Activated naive CD8-positive, alpha-beta T cell treated with anti-CD3 and anti-CD28 coated beads, Interleukin-2, amount 10 ng/mL, durations not matched to agents 7 days and 5 days (primary cell): ENCODE results near the gene CTIF. TPM values are rescaled to one million over a fixed set of nuclear protein-coding genes. Genes with fewer than 3 reads are reported as not detected.

ENCODE experiments used
- ATAC-seq: fragments of 150-1000 bp; cut with Tn5 transposase; one replicate; pipeline ENCODE4 v1.10.0; 2021; ENCODE audit warnings: low read depth, moderate library complexity
- POLR2A ChIA-PET: fragments of 350-600 bp; sonication (Branson Sonifier 250); formaldehyde crosslinking; loops from one replicate; lab custom pipeline; 2021; ENCODE audit warnings: antibody characterized with exemption; lab: Charles Lee
- DNase-seq: peaks from one replicate; pipeline ENCODE4 v3.0.0; 2021
- H3K27ac Mint-ChIP-seq: one replicate; pipeline ENCODE4 v1.8.0; 2022; ENCODE audit warnings: mild to moderate bottlenecking, mixed read lengths
- H3K27me3 Mint-ChIP-seq: one replicate; pipeline ENCODE4 v1.8.0; 2022; ENCODE audit warnings: mild to moderate bottlenecking, moderate library complexity, mixed read lengths
- H3K36me3 Mint-ChIP-seq: one replicate; pipeline ENCODE4 v1.8.0; 2021; ENCODE audit warnings: mild to moderate bottlenecking, mixed read lengths
- H3K4me1 Mint-ChIP-seq: one replicate; pipeline ENCODE4 v1.8.0; 2021; ENCODE audit warnings: mixed read lengths
- H3K4me3 Mint-ChIP-seq: one replicate; pipeline ENCODE4 v1.8.0; 2022; ENCODE audit warnings: mild to moderate bottlenecking, moderate library complexity, mixed read lengths
- H3K9me3 Mint-ChIP-seq: one replicate; pipeline ENCODE4 v1.8.0; 2021; ENCODE audit warnings: mixed read lengths
- total RNA-seq, 2 experiments: library from RNA; stranded (reverse); gene quantifications; one replicate each; pipeline ENCODE4 v1.2.3, GENCODE V29; 2021

The CTIF gene
- total RNA-seq, 2 experiments from 2014 or later = 2.4 to 3.0 TPM

DNA sequence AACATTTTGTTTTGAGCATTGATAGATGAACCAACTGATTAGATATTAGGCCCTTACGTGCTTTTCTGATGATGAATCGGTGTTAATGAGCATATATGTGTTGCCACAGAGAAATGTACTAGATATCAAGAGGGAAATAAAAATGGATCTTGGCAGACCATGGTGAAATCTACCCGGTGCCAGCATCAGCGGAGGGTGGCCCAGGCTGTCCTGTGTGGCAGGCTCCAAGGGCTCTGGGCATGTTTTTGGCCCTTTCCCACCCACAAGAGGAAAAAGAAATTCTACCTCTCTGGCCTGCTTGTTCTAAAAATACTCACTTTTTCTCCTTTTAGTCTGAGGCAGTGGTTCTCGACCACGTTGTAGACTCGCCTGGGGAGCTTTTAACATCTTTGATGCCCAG is 154.2 kb downstream of the CTIF start:
- POLR2A ChIA-PET = no interaction called here
- no peak for DNase-seq
- peaks cover 3% of the 10 kb centered on the region for H3K27me3 Mint-ChIP-seq

DNA sequence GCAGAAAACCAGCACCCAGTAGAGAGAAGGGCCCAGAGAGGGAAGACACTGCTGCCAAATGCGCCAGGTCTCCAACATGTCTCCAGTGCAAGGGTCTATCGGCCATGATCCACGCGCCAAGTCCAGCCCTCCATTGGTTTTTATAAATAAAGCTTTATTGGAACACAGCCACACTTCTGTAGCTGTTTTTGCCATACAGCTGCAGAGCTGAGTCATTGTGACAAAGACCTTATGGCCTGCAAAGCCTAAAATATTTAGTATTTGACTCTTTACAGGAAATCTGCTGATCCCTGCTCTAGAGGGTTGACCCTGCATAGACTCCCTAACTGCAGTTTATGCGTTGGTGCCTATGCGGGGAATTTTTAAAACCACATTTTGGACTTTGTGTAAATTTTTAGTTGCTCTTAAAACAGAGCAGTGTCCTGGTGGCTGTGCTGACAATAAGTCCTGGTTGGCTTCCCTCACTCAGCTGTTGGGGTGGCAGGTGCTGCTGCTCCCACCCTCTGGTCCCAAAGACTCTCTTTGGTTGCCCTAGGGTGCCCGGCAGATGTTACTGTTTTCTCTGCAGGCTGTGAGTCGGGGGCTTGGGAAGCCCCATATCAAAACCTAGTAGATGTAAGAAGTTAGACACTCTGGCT is 154.9 kb downstream of the CTIF start:
- POLR2A ChIA-PET = no interaction called here

More for the DNA sequence above, 154.2 kb downstream of the CTIF start:
- Mint-ChIP-seq H3K4me3 (no peak overlapping the region), H3K9me3 (no peaks in the 10 kb centered on the region), H3K4me1 (peaks cover 2% of the 10 kb centered on the region), H3K27ac (no peak overlapping the region), H3K36me3 (no peaks in the 10 kb centered on the region)
- no peak for ATAC-seq

DNA sequence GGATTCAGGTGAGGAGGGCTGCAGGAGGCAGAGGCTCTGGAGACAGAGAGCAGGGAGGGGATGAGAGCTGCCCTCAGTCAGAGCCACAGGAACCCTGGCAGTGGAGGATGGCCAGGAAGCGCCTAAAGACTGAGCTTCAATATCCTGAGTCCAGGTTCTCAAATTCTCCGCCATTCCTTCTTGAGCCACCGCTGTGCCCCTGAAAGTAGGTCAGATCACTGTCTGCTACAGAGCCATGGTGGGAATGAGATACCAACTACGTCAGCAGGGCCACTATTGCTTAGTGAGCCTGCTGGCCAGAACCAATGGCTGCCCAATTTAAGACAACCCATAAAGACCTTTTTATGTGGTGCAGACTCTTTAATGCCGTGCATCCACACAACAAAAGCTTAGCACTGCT is 155.5 kb downstream of the CTIF start:
- Mint-ChIP-seq H3K27me3 (peaks cover 3% of the 10 kb centered on the region), H3K4me3 (no peak overlapping the region), H3K27ac (no peak overlapping the region), H3K36me3 (no peaks in the 10 kb centered on the region), H3K4me1 (peaks cover 10% of the 10 kb centered on the region), H3K9me3 (no peaks in the 10 kb centered on the region)
- POLR2A ChIA-PET = no interaction called here
- DNase-seq (no peak), ATAC-seq (no peak)

More for the DNA sequence above, 154.9 kb downstream of the CTIF start:
- Mint-ChIP-seq H3K27ac (no peak overlapping the region), H3K4me3 (no peak overlapping the region), H3K27me3 (peaks cover 3% of the 10 kb centered on the region), H3K9me3 (no peaks in the 10 kb centered on the region), H3K4me1 (peaks cover 7% of the 10 kb centered on the region), H3K36me3 (no peaks in the 10 kb centered on the region)
- DNase-seq (no peak), ATAC-seq (no peak)

DNA sequence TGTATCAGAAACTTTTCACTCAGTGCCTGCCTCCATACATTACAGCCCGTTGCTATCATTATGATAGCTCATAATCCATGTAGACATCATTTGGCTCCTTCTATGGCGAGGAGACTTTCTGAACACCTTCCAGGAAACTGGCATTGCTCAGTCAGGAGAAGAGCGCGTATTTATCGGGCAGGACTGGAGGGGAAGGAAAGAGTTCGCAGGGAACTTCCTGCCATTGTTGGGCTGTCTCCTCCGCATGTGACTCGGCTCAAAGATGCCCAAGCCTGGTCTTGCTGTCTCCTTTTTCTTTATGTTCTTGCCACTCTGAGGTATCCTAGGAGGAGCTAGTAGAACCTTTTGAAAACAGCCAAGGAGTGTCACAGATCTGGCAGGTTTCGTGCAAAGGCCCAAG is 156.8 kb downstream of the CTIF start:
- ATAC-seq = no peak
- H3K4me1 Mint-ChIP-seq = peaks cover 19% of the 10 kb centered on the region
- H3K36me3 Mint-ChIP-seq = no peaks in the 10 kb centered on the region
- H3K27me3 Mint-ChIP-seq = peaks cover 3% of the 10 kb centered on the region
- POLR2A ChIA-PET = no interaction called here
- no peak for DNase-seq
- H3K4me3 Mint-ChIP-seq = no peak overlapping the region
- H3K9me3 Mint-ChIP-seq = no peaks in the 10 kb centered on the region
- no peak overlapping the region for H3K27ac Mint-ChIP-seq

DNA sequence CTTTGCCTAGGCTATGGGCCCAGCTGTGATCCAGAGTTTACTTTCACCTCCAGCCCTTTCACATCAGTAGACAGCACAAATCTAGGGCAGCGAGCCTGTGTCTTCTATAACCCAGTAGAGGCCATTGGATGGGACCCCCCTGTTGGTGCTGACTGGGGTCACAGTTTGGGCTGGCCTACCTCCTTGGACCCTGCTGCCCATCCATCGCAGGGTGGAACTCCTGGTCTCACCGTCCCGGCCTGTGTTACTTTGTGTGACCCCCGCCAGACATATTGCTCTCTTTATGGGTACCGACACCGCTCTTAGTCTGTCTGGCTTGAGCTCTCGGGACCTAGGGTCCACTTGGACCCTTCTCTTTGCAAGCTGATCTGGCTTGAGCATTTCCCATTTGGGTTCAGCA is 157.4 kb downstream of the CTIF start:
- H3K9me3 Mint-ChIP-seq = no peaks in the 10 kb centered on the region
- POLR2A ChIA-PET = no interaction called here
- no peak for ATAC-seq

DNA sequence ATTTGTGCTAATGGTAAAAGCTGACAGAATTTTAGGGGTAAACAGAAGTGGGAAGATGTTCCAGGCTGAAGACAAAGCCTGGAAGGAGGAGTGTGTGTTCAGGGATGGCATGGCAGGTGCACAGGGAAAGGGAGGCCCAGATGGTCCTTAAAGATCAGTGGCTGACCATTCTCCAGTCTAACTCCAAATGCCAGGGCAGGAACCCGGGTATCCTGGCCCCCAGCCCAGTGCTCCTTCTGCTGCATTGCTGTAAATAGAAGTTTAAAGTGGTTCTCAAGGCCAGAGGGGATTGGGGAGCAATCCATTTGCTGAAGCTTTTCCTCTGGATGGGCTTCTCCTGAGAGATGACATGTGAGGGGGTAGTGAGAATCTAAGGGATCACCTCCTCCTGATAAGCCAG is 158.6 kb downstream of the CTIF start:
- Mint-ChIP-seq H3K27ac (no peak overlapping the region), H3K36me3 (no peaks in the 10 kb centered on the region), H3K4me1 (peaks cover 36% of the 10 kb centered on the region), H3K9me3 (no peaks in the 10 kb centered on the region), H3K4me3 (no peak overlapping the region), H3K27me3 (peaks cover under 1% of the 10 kb centered on the region)
- DNase-seq (no peak), ATAC-seq (no peak)
- POLR2A ChIA-PET = no interaction called here

More for the DNA sequence above, 157.4 kb downstream of the CTIF start:
- Mint-ChIP-seq H3K4me1 (peaks cover 25% of the 10 kb centered on the region), H3K27ac (no peak overlapping the region), H3K27me3 (peaks cover 3% of the 10 kb centered on the region), H3K36me3 (no peaks in the 10 kb centered on the region), H3K4me3 (no peak overlapping the region)
- DNase-seq = no peak

DNA sequence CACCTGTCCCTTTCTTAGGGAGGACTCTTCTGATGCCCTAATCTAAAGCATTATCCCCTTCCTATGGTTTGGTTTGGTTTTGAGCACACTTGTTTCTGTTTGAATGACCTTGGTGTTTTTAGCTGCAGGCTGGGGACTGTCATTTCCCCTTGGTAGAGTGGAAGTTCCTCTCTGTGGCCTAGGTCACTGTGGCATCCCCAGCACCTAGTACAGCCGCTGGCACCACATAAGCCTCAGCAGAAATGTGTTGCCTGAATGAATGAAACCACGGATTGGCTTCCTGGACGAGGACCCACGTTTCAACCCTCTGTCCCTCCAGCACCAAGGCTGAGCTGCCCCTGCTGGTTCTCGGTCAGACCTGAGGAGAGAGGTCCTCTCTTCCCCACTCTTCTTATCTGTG is 159.9 kb downstream of the CTIF start:
- H3K27ac Mint-ChIP-seq = peak overlapping the region; percentile 58
- H3K9me3 Mint-ChIP-seq = no peaks in the 10 kb centered on the region
- H3K4me1 Mint-ChIP-seq = peaks cover 47% of the 10 kb centered on the region
- ATAC-seq (peak; percentile 62), DNase-seq (no peak)
- H3K36me3 Mint-ChIP-seq = no peaks in the 10 kb centered on the region
- peak overlapping the region; percentile 11 for H3K4me3 Mint-ChIP-seq
- no peaks in the 10 kb centered on the region for H3K27me3 Mint-ChIP-seq
- POLR2A ChIA-PET = interaction anchor here (0.6 to 0.7 kb wide), 2 partner anchors 136 to 920 kb away, joined by 3 to 4 read pairs; no protein-coding TSS in a partner anchor

DNA sequence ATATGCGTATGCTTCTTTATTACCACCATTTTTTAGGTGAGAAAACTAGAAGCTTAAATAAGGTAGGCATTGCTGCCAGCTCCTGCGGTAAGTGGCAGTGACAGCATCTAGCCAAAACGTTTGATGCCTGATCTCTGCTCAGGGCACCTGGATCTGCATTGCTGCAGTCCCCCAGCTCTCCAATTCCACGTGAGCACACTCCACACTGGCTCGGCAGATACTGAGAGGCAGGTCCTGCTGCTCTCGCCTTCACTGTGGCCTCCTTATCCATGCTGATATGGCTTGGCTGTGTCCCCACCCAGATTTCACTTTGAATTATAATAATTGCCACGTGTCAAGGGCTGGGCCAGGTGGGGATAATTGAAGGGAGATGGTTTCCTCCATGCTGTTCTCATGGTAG is 160.9 kb downstream of the CTIF start:
- H3K9me3 Mint-ChIP-seq = no peaks in the 10 kb centered on the region
- POLR2A ChIA-PET = no interaction called here
- DNase-seq (no peak), ATAC-seq (no peak)
- H3K27ac Mint-ChIP-seq = peak overlapping the region; percentile 38
- H3K4me3 Mint-ChIP-seq = no peak overlapping the region
- H3K4me1 Mint-ChIP-seq = peaks cover 52% of the 10 kb centered on the region
- no peaks in the 10 kb centered on the region for H3K27me3 Mint-ChIP-seq
- no peaks in the 10 kb centered on the region for H3K36me3 Mint-ChIP-seq

DNA sequence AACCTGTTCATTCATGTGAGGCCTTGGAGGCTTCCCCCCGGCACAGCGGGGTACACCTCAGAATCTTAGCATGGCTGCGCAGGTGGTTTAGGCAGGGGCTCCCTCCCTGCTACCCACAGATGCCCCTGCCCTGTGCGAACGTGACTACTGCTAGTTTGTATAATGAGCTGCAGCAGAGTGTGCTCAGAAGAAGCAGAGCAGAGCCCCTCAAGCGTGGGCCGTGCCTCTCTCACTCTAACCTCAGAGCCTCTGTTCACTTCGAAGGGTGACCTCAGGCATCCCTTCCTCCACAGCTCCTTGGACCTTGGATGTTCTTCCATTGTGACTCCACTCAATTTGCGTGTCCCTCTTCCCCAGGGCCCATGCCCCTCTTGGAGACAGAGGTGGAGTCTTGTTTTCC is 161.6 kb downstream of the CTIF start:
- no peak for ATAC-seq
- no peak for DNase-seq
- H3K4me3 Mint-ChIP-seq = no peak overlapping the region
- no peaks in the 10 kb centered on the region for H3K9me3 Mint-ChIP-seq
- no peaks in the 10 kb centered on the region for H3K27me3 Mint-ChIP-seq
- no peak overlapping the region for H3K27ac Mint-ChIP-seq
- peaks cover 52% of the 10 kb centered on the region for H3K4me1 Mint-ChIP-seq
- POLR2A ChIA-PET = no interaction called here
- H3K36me3 Mint-ChIP-seq = no peaks in the 10 kb centered on the region

DNA sequence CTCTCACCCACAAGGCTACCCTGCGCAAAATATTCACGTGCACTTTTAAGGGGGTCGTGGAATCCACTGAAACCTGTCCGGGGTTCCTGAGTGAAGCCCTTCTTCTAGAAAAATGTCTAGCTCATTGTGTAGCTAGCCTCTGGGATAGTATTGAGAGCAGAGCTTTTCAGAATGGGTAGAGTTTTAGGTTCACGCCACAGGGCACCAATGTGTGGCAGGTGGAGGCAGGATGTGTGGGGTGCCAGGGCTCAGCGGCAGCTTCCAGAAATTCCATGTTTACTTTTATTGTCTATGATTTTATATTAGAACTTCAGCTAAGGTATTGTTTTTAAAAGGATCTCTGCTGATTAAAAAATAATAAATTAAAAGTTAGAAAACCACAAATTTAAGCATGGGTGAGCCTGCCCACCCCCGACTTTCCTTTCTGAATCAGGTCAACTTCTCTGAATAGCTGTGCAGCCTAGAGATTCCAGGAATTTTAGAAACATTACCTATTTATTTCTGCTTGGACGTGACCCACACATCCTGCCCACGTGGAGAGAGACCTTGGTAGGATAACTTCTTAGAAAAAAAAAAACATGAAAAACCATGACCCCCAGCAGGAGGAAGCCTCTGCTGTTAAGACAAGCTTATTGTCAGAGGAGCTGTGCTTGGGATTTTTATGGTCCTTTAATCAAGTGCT is 163.7 kb downstream of the CTIF start:
- Mint-ChIP-seq H3K9me3 (no peaks in the 10 kb centered on the region), H3K27me3 (peaks cover 2% of the 10 kb centered on the region), H3K4me1 (peaks cover 56% of the 10 kb centered on the region), H3K36me3 (no peaks in the 10 kb centered on the region), H3K4me3 (peak overlapping the region; percentile 63), H3K27ac (peak overlapping the region; percentile 85)
- ATAC-seq (peak; percentile 51), DNase-seq (no peak)
- POLR2A ChIA-PET = no interaction called here

DNA sequence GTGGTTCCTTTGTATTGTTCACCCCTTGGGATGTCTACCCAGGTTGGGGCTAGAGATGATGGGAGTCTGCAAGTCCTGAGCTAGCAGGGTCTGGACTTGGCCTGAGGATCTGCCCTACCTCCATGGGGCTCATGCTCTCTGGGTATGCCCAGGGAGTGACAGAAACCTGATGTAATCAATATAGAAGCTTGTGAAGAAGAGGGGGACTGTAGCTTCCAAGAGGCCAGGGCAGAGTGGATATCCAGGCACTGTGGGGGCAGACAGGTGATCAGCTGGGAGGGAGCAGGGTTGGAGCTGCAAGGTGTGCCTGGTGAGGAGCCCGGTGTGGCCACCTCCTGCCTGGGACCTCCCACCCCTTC is 164.2 kb downstream of the CTIF start:
- peak overlapping the region; percentile 85 for H3K27ac Mint-ChIP-seq
- H3K27me3 Mint-ChIP-seq = peaks cover 2% of the 10 kb centered on the region
- DNase-seq = peak; percentile 45
- H3K36me3 Mint-ChIP-seq = no peaks in the 10 kb centered on the region
- H3K9me3 Mint-ChIP-seq = no peaks in the 10 kb centered on the region
- peak overlapping the region; percentile 63 for H3K4me3 Mint-ChIP-seq
- POLR2A ChIA-PET = no interaction called here
- peaks cover 56% of the 10 kb centered on the region for H3K4me1 Mint-ChIP-seq
- peak; percentile 46 for ATAC-seq

DNA sequence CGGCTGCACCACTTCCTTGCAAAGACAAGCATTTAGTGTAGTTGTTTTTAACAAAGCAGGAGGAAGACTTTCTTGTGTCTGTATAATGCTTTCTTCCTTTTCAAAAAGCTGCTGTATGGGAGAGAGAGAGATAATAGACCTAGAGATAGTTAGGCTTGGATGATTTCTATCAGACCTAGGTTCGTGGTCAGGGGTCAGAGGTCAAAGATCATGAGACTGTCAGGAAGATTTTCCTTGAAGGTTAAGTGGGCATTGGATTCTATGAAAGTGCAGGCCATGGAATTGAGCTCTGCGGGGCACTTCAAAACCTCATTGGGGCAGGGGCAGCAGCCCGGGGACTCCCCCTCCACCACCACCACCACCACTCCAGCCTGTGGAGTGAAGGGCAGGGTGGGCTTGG is 164.6 kb downstream of the CTIF start:
- H3K9me3 Mint-ChIP-seq = no peaks in the 10 kb centered on the region
- H3K27me3 Mint-ChIP-seq = peaks cover 2% of the 10 kb centered on the region
- H3K4me3 Mint-ChIP-seq = peak overlapping the region; percentile 63
- H3K27ac Mint-ChIP-seq = peak overlapping the region; percentile 85
- POLR2A ChIA-PET = no interaction called here
- peaks cover 54% of the 10 kb centered on the region for H3K4me1 Mint-ChIP-seq
- H3K36me3 Mint-ChIP-seq = no peaks in the 10 kb centered on the region
- DNase-seq (no peak), ATAC-seq (no peak)

DNA sequence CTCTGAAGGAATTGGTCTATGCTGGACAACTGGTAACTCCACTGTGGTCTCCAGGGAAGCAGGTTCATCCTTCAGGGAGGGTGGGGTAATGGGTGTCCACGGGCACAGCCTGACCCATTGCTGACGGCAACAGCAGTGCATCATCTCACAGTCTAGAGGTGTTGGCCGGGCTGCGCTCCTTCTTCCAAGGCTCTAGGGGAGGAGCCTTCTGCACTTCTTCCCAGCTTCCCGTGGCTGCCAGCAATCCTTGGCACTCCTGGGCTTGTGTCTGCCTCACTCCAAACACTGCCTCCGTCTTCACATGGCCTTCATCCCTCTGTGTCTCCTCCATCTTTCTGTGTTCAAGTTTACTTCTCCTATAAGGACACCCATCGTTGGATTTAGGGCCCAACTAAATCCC is 166.2 kb downstream of the CTIF start:
- H3K9me3 Mint-ChIP-seq = no peaks in the 10 kb centered on the region
- H3K4me3 Mint-ChIP-seq = no peak overlapping the region
- H3K27ac Mint-ChIP-seq = no peak overlapping the region
- peaks cover 44% of the 10 kb centered on the region for H3K4me1 Mint-ChIP-seq
- ATAC-seq = no peak
- H3K27me3 Mint-ChIP-seq = peaks cover 2% of the 10 kb centered on the region
- POLR2A ChIA-PET = no interaction called here
- no peak for DNase-seq
- H3K36me3 Mint-ChIP-seq = no peaks in the 10 kb centered on the region

DNA sequence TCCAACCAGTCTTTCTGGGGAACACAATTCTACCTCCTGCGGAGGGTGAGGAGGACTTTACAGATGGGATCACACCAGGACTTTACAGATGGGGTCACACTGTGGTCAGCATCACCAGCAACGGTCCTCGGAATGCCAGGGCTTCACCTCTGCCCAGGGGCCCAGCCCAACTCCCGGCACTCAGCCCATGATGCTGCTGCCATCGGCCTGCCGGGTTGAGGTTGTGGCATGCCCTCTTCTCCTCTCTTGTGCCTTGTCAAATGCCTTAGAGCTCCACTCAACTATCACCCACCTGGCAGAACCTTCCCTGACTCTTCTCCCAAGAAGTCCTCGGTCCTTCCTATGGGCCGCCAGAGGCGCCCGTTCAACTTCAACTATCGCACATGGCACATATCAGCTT is 166.7 kb downstream of the CTIF start:
- no peaks in the 10 kb centered on the region for H3K9me3 Mint-ChIP-seq
- H3K4me1 Mint-ChIP-seq = peaks cover 40% of the 10 kb centered on the region
- ATAC-seq = no peak
- POLR2A ChIA-PET = no interaction called here
- no peak overlapping the region for H3K4me3 Mint-ChIP-seq
- peaks cover 2% of the 10 kb centered on the region for H3K27me3 Mint-ChIP-seq
- H3K27ac Mint-ChIP-seq = no peak overlapping the region
- H3K36me3 Mint-ChIP-seq = no peaks in the 10 kb centered on the region
- no peak for DNase-seq
